HEK293 (cell line): ENCODE results near the gene CAMK1G.

ENCODE experiments used
- ATF2 ChIP-seq: fragments of 450-650 bp; formaldehyde crosslinking; IDR thresholded peaks from 2 replicates; pipeline ENCODE4 v1.5.1; 2016; ENCODE audit warnings: missing biosample characterization, missing genetic modification characterization, low read depth
- GLIS1 ChIP-seq: fragments of 450-650 bp; formaldehyde crosslinking; IDR thresholded peaks from 2 replicates; pipeline ENCODE4 v1.5.1; 2016; ENCODE audit warnings: missing biosample characterization, missing genetic modification characterization
- ZNF274 ChIP-seq, 2 experiments: fragments of 200-500 bp in 1 of 2; fragments of 450-650 bp in 1 of 2; sonication (Bioruptor generic) in 1 of 2; formaldehyde crosslinking in 1 of 2; IDR thresholded peaks; 2 replicates each; pipeline versions ENCODE4 v1.5.1 to v1.6.1; 2014 to 2016; ENCODE audit warnings: borderline replicate concordance in 1 of 2, inconsistent platforms in 1 of 2, low read length in 1 of 2, missing biosample characterization in 1 of 2, missing genetic modification characterization in 1 of 2
- ZNF664 ChIP-seq: fragments of 450-650 bp; formaldehyde crosslinking; IDR thresholded peaks from 2 replicates; pipeline ENCODE4 v1.5.1; 2016; ENCODE audit warnings: missing biosample characterization, missing genetic modification characterization
- TF ChIP-seq, protein P1 (sequence below): fragments of 450-650 bp; formaldehyde crosslinking; IDR thresholded peaks from 2 replicates; pipeline ENCODE4 v1.5.1; 2016; ENCODE audit warnings: missing biosample characterization, missing genetic modification characterization

- no peak for TF ChIP-seq ZNF664 (tag by site-specific recombination)
- TF ChIP-seq GLIS1 = no peak
- TF ChIP-seq, protein P1, sequence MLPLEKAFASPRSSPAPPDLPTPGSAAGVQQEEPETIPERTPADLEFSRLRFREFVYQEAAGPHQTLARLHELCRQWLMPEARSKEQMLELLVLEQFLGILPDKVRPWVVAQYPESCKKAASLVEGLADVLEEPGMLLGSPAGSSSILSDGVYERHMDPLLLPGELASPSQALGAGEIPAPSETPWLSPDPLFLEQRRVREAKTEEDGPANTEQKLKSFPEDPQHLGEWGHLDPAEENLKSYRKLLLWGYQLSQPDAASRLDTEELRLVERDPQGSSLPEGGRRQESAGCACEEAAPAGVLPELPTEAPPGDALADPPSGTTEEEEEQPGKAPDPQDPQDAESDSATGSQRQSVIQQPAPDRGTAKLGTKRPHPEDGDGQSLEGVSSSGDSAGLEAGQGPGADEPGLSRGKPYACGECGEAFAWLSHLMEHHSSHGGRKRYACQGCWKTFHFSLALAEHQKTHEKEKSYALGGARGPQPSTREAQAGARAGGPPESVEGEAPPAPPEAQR (tag by site-specific recombination) = no peak
- no peak for TF ChIP-seq ATF2 (tag by site-specific recombination)
- TF ChIP-seq ZNF274 (IDR thresholded peaks at IDR 0.05; ENCODE audit: low read length) = no peak
- TF ChIP-seq ZNF274 (tag by site-specific recombination; IDR thresholded peaks at IDR 0.05; ENCODE audit: borderline replicate concordance) = no peak
Measured at GRCh38 chr1:209611771-209612570, 28.5 kb downstream of the CAMK1G start.
